ENCODE results near the gene KCNJ15.

KCNJ15 gene

GRCh38 chr21:38267991-38268863, 11.4 kb downstream of the KCNJ15 start:
- Mint-ChIP-seq H3K27me3 (no peaks in the 10 kb centered on the region), H3K4me3 (no peak overlapping the region), H3K36me3 (no peaks in the 10 kb centered on the region), H3K9me3 (no peaks in the 10 kb centered on the region), H3K27ac (no peak overlapping the region), H3K4me1 (no peaks in the 10 kb centered on the region)
- no peak for ATAC-seq (ENCODE audit: low read depth)
- DNase-seq (ENCODE audit: low spot score in 2 of 2), result no peak

- Mint-ChIP-seq H3K27me3 (no peaks in the 10 kb centered on the region), H3K4me1 (no peaks in the 10 kb centered on the region), H3K27ac (no peak overlapping the region), H3K9me3 (no peaks in the 10 kb centered on the region), H3K36me3 (no peaks in the 10 kb centered on the region), H3K4me3 (no peak overlapping the region)
- ATAC-seq (ENCODE audit: low read depth) (no peak), DNase-seq (ENCODE audit: low spot score in 2 of 2) (no peak)
Measured at GRCh38 chr21:38268864-38269575, 12.2 kb downstream of the KCNJ15 start.

- Mint-ChIP-seq H3K4me1 (no peaks in the 10 kb centered on the region), H3K27ac (no peak overlapping the region), H3K9me3 (no peaks in the 10 kb centered on the region), H3K36me3 (no peaks in the 10 kb centered on the region), H3K27me3 (no peaks in the 10 kb centered on the region), H3K4me3 (no peak overlapping the region)
- DNase-seq (ENCODE audit: low spot score in 2 of 2), result no peak
- ATAC-seq (ENCODE audit: low read depth), result no peak
Measured at GRCh38 chr21:38269576-38269936, 12.8 kb downstream of the KCNJ15 start.

- DNase-seq (ENCODE audit: low spot score in 2 of 2) (no peak), ATAC-seq (ENCODE audit: low read depth) (no peak)
- H3K4me3 Mint-ChIP-seq, result no peak overlapping the region
- no peaks in the 10 kb centered on the region for H3K4me1 Mint-ChIP-seq
- H3K27ac Mint-ChIP-seq, result no peak overlapping the region
- H3K36me3 Mint-ChIP-seq, result no peaks in the 10 kb centered on the region
- no peaks in the 10 kb centered on the region for H3K27me3 Mint-ChIP-seq
- no peaks in the 10 kb centered on the region for H3K9me3 Mint-ChIP-seq
Measured at GRCh38 chr21:38272215-38272614, 15.4 kb downstream of the KCNJ15 start.

- Mint-ChIP-seq H3K27ac (no peak overlapping the region), H3K27me3 (no peaks in the 10 kb centered on the region), H3K4me3 (no peak overlapping the region), H3K4me1 (no peaks in the 10 kb centered on the region), H3K36me3 (no peaks in the 10 kb centered on the region), H3K9me3 (no peaks in the 10 kb centered on the region)
- ATAC-seq (ENCODE audit: low read depth) (no peak), DNase-seq (ENCODE audit: low spot score in 2 of 2) (no peak)
Measured at GRCh38 chr21:38273745-38274542, 17.2 kb downstream of the KCNJ15 start.

- DNase-seq (ENCODE audit: low spot score in 2 of 2) (no peak), ATAC-seq (ENCODE audit: low read depth) (no peak)
- Mint-ChIP-seq H3K27ac (no peak overlapping the region), H3K36me3 (no peaks in the 10 kb centered on the region), H3K27me3 (no peaks in the 10 kb centered on the region), H3K4me3 (no peak overlapping the region), H3K9me3 (peaks cover 5% of the 10 kb centered on the region), H3K4me1 (no peaks in the 10 kb centered on the region)
Measured at GRCh38 chr21:38277501-38278131, 20.8 kb downstream of the KCNJ15 start.

- Mint-ChIP-seq H3K4me3 (no peak overlapping the region), H3K4me1 (no peaks in the 10 kb centered on the region), H3K27me3 (no peaks in the 10 kb centered on the region)
Measured at GRCh38 chr21:38280454-38280853, 23.7 kb downstream of the KCNJ15 start.

GRCh38 chr21:38280867-38281266, 24.1 kb downstream of the KCNJ15 start:
- H3K27me3 Mint-ChIP-seq, result no peaks in the 10 kb centered on the region
- DNase-seq (ENCODE audit: low spot score in 2 of 2) (no peak), ATAC-seq (ENCODE audit: low read depth) (no peak)
- H3K4me3 Mint-ChIP-seq, result no peak overlapping the region
- H3K27ac Mint-ChIP-seq, result no peak overlapping the region
- H3K4me1 Mint-ChIP-seq, result no peaks in the 10 kb centered on the region
- H3K36me3 Mint-ChIP-seq, result no peaks in the 10 kb centered on the region
- H3K9me3 Mint-ChIP-seq, result peaks cover 8% of the 10 kb centered on the region

More at GRCh38 chr21:38280454-38280853, 23.7 kb downstream of the KCNJ15 start:
- no peaks in the 10 kb centered on the region for H3K36me3 Mint-ChIP-seq
- H3K9me3 Mint-ChIP-seq, result peaks cover 8% of the 10 kb centered on the region
- DNase-seq (ENCODE audit: low spot score in 2 of 2), result no peak
- H3K27ac Mint-ChIP-seq, result no peak overlapping the region
- ATAC-seq (ENCODE audit: low read depth), result no peak

- H3K27me3 Mint-ChIP-seq, result no peaks in the 10 kb centered on the region
- H3K36me3 Mint-ChIP-seq, result no peaks in the 10 kb centered on the region
- no peaks in the 10 kb centered on the region for H3K4me1 Mint-ChIP-seq
- H3K27ac Mint-ChIP-seq, result no peak overlapping the region
- H3K9me3 Mint-ChIP-seq, result peaks cover 8% of the 10 kb centered on the region
- no peak for DNase-seq (ENCODE audit: low spot score in 2 of 2)
- no peak overlapping the region for H3K4me3 Mint-ChIP-seq
- ATAC-seq (ENCODE audit: low read depth), result no peak
Measured at GRCh38 chr21:38282921-38283320, 26.1 kb downstream of the KCNJ15 start.

- ATAC-seq (ENCODE audit: low read depth) (no peak), DNase-seq (ENCODE audit: low spot score in 2 of 2) (no peak)
- Mint-ChIP-seq H3K9me3 (peaks cover 6% of the 10 kb centered on the region), H3K4me3 (no peak overlapping the region), H3K4me1 (no peaks in the 10 kb centered on the region), H3K27ac (no peak overlapping the region), H3K36me3 (no peaks in the 10 kb centered on the region), H3K27me3 (no peaks in the 10 kb centered on the region)
Measured at GRCh38 chr21:38284216-38284615, 27.4 kb downstream of the KCNJ15 start.

- H3K9me3 Mint-ChIP-seq, result peaks cover 5% of the 10 kb centered on the region
- H3K4me1 Mint-ChIP-seq, result no peaks in the 10 kb centered on the region
- no peaks in the 10 kb centered on the region for H3K27me3 Mint-ChIP-seq
- no peak overlapping the region for H3K4me3 Mint-ChIP-seq
- ATAC-seq (ENCODE audit: low read depth), result no peak
- H3K36me3 Mint-ChIP-seq, result no peaks in the 10 kb centered on the region
- H3K27ac Mint-ChIP-seq, result no peak overlapping the region
- DNase-seq (ENCODE audit: low spot score in 2 of 2), result no peak
Measured at GRCh38 chr21:38286739-38287471, 30.1 kb downstream of the KCNJ15 start.

GRCh38 chr21:38287476-38287875, 30.7 kb downstream of the KCNJ15 start:
- H3K27ac Mint-ChIP-seq, result no peak overlapping the region
- ATAC-seq (ENCODE audit: low read depth) (no peak), DNase-seq (ENCODE audit: low spot score in 2 of 2) (no peak)
- peaks cover 3% of the 10 kb centered on the region for H3K9me3 Mint-ChIP-seq
- H3K4me3 Mint-ChIP-seq, result no peak overlapping the region
- no peaks in the 10 kb centered on the region for H3K4me1 Mint-ChIP-seq
- no peaks in the 10 kb centered on the region for H3K27me3 Mint-ChIP-seq
- H3K36me3 Mint-ChIP-seq, result no peaks in the 10 kb centered on the region

GRCh38 chr21:38289705-38290485, 33.1 kb downstream of the KCNJ15 start:
- Mint-ChIP-seq H3K27me3 (no peaks in the 10 kb centered on the region), H3K4me3 (no peak overlapping the region), H3K4me1 (no peaks in the 10 kb centered on the region), H3K27ac (no peak overlapping the region), H3K9me3 (no peaks in the 10 kb centered on the region), H3K36me3 (no peaks in the 10 kb centered on the region)
- DNase-seq (ENCODE audit: low spot score in 2 of 2) (no peak), ATAC-seq (ENCODE audit: low read depth) (no peak)
